Suppressor macrophage (primary cell): ENCODE data around the gene THBS1.
A peak's percentile ranks its signal among the peaks of the same experiment; 100 is the strongest.

ENCODE experiments used
- DNase-seq, 4 experiments: peaks; one replicate each; pipeline ENCODE4 v3.0.0-alpha.2; 2020 to 2022
- total RNA-seq, 17 experiments: gene quantifications; one replicate each; lab custom pipeline; 2026; ENCODE audit warnings: mixed read lengths in 6 of 17, inconsistent platforms in 3 of 17; lab: John Stamatoyannopoulos, UW

The THBS1 gene
- total RNA-seq = 14.9 to 196 (median 31.8) reads per million in 17 experiments

DNA sequence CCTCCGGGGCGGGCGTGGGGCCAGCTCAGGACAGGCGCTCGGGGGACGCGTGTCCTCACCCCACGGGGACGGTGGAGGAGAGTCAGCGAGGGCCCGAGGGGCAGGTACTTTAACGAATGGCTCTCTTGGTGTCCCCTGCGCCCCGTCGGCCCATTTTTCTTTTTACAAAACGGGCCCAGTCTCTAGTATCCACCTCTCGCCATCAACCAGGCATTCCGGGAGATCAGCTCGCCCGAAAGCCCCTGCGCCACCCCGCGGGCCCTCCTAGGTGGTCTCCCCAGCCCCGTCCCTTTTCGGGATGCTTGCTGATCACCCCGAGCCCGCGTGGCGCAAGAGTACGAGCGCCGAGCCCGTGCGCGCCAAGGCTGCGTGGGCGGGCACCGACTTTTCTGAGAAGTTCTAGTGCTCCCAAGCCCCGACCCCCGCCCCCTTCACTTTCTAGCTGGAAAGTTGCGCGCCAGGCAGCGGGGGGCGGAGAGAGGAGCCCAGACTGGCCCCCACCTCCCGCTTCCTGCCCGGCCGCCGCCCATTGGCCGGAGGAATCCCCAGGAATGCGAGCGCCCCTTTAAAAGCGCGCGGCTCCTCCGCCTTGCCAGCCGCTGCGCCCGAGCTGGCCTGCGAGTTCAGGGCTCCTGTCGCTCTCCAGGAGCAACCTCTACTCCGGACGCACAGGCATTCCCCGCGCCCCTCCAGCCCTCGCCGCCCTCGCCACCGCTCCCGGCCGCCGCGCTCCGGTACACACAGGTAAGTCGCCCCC, at the start of gene THBS1:
THBS1 (plus strand) TSS at position 595 of the 757 bp plus-strand sequence. CDS start 779 bp downstream, outside the sequence.
- peak; percentile 67 to 81 (median 72) for DNase-seq

DNA sequence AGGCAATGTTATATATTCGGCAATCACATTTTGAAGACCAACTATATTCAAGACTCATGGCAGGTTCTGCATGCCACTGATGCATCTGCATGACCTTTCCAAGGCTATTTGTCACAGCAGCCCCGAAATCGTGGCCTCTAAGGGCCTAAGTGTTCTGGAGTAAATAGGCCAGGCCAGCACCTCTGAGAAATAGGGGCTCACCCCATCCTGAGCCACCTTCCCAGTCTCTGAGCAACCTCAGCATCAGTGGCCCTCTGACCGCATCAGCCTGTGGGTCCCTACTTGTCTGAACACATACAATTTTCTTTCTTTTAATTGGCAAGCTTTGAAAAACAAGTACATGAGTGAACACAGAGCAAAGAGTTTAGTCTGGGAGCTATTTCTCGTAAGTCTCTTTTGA, 45.9 kb upstream of the THBS1 start:
- DNase-seq = no peak

DNA sequence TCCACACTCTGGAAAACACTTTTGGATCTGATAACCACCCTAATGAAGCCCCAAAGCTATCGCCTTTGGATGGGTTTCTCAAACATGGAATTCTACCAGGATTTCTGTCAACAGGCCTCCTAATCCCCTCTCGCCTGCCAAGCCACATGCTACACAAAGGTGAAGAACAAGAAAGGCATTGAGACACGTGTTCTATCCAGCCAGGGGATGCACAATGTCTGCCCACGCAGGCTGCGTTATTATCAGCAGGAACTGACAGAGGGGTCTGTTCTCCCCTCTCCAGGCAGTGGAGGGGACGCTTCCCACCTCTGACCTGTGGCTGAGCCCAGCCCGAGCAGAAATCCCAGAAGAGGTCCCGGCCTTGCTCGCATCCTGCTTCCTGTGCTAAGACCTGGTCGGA, 45.4 kb upstream of the THBS1 start:
- no peak for DNase-seq

DNA sequence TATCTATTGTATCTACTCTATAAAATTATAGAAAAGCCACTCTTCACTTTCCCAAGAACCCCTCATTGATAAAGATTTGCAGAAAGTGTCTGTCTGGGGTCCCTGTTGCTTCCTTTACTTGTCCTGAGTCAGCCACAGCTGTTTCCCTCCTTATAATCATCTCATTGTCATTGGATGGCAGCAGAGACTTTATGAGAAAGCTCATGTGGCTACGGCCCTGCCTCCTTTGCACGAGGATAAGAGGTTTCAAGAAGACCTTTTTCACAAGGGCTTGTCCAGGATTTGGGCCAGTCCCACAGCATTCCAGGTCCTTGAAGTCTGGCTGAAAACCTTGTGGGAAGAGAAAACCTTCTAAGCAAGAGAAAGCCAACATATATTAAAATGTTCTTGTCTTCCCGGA, 41.9 kb upstream of the THBS1 start:
- no peak for DNase-seq

DNA sequence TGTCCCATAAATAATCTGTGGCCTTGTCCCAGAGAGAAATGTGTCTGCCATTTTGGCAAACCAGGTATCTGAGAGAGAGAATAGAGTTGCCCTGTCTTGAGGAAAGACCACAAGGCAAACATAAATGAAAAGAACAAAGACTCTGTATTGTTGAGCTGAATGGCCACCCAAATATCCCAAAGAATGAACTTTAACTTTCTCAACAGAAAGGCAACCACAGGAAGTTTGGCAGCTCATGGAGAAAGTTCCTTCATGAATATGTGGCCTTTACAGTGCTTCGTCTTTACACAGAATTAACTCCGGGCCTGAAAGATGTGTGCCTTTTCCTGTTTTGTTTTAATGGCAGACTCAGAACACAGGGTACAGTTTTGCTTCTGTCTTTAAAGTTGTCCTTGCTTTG, 41.4 kb upstream of the THBS1 start:
- no peak for DNase-seq

DNA sequence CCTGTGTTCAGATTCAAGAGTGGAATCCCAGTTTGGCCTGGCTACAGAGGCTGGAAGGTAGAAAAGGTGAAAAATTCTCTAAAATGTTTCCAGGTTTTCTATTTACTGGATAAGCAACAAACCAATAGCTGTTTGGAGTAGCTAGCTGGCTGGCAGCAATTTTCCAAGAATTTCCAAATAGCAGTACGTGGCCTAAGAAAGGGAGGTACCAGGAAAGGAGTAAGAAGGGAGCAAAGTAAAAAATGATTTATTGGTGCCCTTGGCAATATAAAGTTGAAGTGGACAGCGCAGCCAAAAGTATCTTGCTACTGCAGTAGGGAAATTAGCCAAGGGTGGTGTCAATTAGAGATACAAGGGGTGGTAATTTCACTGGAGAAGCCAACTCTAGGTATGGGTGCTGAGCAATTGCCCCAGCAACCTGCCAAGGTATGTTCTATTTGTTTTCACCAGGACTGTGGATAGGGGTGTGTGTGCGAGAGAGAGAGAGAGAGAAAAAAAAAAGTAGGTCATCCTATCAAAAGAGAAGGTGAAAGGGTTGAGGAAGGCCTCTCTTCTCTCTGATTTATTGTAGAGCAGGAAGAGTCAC, 40.8 kb upstream of the THBS1 start:
- DNase-seq = no peak

DNA sequence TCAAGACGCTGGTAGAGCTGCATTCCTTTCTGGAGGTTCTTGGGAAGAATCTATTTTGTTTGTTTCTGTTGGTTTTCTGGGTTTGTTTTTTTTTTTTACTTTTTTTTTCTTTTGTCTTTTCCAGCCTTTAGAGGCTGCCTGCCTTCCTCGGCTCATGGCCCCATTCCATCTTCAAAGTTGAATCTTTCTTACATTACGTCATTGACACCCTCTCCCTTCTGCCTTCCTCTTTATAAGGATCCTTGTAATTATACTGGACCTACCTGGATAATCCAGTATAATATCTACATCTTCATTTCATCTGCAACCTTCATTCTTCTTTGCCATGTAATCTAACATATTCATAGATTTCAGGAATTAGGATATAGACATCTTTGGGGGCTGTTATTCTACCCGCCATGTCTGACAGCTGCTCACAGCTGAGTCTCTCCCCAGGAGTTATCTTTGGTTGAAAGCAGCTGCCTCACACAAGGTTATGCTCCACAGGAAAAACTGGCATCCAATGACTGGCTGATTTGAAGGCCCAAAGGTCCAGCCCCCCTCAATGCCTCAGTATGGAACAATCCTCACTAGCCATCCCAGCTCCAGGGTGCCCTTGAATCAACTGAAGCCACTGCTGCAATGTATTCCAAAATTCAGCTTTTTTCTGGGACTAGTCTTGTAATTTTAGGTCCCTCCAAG, 38.4 kb upstream of the THBS1 start:
- no peak for DNase-seq

DNA sequence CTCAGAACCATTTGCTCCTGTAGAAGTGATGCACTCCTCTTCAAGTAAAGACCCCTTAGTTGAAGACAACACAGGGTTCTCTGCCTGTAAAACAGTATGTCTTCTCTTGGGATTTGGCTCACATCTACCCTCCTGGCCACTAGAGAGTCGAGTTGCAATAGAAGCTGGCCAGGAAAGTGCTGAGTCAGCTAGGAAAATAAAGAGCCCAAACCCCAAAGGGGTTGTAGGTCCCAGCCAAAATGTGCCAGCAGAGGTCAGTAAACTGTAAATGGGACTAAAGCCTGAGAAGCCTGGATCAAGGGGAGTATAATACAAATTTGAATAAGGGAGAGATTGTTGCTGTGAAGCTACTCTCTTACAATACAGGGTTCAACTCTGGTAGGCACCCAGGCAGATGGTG, 37.2 kb upstream of the THBS1 start:
- no peak for DNase-seq

DNA sequence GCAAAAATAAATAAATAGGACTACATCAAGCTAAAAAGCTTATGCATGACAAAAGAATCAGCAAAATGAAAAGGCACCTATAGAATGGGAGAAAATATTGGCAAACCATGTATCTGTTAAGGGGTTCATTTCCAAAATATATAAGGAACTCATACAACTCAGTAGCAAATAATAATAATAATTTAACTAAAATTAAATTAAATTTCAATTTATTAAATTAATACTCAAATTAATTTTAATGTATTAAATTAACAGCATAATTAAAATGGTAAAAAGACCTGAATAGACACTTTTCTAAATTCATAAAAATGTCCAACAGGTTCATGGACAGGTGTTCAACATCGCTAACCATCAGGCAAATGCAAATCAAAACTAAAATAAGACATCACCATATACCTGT, 34.0 kb upstream of the THBS1 start:
- no peak for DNase-seq

DNA sequence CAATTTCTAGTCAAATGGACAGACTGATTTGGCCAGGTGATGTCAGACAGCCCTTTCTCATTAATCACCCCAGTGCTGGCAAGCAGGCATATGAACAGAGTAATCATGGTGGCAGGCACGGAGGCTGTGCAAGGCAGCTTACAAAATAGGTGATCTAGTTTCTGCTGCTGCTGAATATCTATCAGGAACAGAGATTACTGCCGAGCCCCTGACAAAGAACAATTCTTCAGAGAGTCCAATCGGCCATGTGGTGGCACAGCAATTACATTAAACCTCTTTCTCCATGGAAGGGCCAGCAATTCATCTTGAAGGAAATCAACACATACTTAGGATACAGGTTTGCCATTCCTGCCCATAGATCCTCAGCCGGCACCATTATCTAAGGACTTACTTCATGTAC, 32.3 kb upstream of the THBS1 start:
- DNase-seq = no peak

DNA sequence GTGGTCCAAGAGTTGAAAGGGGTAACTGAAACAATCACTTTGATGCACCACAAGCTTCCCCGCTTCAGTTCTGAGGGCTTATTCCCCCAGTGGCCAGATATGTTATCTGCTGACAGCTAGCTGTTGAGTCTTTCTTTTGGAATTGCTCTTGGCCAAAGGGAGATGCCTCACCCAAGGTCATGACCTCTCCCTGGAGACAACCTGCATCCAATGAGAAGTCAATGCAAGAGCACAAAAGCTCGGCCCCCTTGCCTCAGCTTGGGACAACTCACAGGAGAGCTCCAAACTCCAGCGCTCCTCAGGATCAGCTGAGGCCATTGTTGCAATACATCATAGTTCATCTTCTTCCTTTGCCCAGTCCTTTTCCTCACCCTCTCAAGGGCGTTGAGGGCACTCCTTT, 31.0 kb upstream of the THBS1 start:
- no peak for DNase-seq

DNA sequence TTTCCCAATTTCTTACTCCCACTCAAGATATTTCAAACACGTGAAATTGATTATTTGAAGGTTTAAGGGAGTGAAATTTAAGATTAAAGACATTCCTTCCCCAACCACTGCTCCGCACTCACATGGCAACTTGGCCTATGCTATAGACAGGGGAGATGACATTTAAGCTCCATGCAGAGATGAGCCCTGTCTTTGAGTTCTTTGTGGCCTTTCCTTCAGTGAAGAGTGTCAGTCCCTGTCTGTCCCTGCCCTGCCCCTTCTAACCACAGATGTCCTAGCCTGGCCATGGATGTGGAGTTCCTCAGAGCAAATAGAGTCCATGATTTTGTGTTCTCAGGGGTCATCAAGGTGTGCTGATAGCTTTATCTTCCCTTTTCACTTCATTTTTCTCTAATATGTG, 29.4 kb upstream of the THBS1 start:
- DNase-seq = no peak

DNA sequence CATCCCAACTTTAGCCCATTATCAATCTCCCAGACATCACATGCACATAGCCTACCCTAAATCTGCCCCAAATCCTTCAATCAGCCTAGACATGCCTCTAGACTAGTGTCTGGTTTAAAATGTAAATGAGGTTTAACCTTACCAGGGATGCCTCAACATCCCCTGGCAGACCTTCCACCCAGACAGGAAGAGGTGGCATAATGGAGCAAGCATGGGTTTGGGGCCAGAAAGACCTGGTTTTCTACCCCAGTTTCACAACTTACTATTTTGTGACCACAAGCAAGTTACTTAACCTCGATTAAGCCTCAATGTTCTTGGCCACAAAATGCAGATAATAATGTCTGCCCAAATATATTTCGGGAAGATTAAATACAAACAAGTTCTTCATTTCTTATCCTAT, 28.3 kb upstream of the THBS1 start:
- DNase-seq = no peak

DNA sequence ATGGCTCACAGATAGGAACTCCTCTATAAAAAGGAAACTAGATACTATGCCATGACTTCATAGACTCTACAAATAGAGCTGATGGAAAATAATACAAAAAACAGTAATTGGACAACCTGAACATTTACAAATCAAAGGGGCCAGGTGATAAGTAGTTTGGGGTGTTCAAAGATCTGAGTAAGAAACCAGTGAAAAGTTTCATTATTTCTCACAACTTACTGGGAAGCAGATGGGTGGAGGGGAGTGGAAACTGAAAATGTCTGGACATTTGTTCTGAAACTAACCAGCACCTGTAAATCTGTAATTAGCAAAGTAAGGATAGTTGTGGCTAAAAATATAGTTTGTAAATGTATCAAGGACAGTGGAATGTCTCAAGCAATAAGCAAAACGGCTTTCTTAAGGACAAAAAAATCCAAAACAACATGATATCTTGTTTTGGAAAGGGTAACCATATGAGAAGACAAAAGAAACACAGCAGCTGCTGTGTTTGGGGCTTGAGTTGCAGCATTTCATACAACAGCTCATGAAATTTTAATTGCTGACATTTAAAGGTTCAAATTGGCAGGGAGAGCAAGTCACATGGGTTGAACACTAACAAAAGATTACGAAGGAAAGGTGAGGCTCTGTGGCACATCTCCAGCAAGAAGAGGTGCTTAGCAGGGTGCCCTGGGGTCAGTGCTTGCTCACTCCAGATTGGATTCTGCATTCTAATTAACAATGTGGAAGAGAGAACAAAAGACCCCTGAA, 26.8 kb upstream of the THBS1 start:
- no peak for DNase-seq

DNA sequence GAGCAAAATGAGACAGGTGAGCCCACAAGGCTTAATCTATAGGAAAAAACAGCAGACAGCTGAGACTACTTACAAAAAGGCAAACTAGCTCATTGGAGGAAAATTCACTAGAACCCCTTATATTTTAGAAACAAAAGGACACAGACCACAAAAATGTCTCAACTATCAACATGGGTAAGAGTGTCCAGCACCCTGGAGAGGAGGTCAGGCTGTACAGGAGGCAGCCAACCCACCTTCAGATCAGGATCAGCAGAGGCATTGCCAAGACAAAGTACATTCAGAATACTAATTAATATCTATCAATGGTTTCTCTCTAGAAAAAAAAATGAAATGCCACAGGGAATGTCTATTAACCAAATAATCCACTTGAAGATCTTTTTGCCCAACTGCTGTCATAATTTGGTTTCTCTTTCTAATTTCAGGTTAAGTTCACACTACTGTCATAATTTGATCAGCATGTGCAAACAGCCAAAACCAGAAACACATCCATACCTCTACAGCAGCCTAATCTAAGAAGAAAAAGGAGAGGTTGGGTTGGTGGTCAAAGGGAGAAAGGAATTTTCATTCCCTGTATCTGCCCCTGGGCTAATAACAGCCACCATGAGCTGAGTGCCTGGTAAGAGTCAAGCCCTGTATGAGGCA, 26.0 kb upstream of the THBS1 start:
- no peak for DNase-seq

DNA sequence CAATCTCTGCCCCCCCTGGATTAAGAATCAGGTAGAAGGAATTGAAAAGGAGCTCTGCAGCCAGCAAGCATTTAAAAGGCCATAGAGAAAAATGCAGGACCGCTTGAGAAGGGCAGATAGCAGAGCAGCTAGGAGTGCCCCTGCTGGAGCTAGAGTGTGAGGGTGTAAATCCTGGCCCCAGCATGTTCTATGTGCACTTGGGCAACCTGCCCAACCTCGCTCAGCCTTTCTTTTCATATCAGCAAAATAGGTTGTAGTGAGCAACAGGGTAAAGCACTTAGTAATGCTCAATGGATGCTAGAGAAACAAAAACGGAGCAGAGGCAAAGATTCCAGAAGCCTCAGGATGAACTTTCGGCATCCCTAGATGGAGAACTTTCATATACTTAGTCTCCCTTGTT, 25.0 kb upstream of the THBS1 start:
- DNase-seq = no peak

DNA sequence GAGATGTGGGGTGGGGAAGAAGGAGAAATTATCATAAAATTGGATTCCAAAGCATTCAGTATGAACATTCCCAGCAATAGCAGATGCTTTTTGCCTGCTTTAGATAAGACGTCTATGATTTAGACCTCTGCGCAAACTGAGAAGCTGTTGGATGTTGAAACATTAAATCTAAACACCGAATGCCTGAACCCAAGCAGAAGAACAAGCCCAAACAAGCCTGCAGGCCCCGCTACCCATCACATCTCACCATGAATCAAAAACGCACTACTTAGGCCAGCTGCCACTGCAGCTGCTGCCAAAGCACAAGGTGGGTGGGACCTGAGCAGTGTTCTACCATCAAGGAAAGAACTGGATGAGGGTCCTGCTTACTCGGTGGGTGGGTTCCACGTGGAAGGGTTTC, 24.4 kb upstream of the THBS1 start:
- DNase-seq = no peak

DNA sequence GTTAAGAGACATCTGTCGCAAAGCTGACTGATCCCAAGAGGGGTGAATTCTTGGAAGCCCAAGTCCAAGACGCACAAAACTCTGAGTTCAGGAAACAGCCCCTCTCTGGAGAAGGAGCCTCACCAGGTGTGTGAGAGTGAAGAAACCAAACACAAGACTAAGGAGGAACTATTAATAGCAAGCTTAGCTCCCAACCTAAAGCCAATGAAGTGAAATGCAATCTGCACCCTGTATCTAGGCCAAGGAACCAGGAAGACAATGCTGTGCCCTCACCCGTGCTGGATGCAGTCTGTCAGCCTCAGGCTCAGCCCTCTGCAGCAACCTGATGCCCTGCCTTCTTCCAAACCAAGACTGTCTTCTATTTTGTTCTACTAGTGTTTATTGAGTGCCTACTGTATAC, 22.5 kb upstream of the THBS1 start:
- no peak for DNase-seq

DNA sequence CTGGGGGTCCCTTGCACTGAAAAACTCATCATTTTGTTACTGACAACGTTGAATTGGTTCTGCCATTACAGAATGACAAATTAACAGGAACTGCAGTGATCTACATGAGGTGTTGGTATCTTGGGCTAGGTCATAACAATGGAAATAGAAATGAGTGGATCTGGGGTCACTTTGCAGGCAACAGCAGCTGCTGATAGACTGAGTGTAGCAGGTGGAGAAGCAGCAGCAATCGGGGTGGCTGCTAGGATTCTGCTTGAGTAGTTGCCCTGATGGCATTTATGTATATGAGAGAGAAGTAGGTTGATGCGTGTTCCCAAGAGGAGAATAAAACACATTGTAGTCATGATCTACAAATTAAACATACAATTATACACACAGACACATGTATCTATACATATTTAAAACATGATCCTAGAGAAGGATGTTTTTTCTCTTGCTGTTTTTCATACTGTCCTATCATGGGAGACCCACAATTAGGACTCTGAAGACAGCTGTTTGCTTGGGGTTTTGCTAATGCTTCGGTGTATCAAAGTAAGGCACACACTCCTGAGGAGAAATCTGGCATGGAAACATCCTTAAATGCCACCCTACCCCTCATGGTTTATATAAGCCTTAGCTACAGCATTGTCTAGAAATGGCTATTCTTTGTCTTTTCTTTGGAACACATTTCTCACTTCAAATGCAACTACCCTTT, 15.8 kb upstream of the THBS1 start:
- no peak for DNase-seq

DNA sequence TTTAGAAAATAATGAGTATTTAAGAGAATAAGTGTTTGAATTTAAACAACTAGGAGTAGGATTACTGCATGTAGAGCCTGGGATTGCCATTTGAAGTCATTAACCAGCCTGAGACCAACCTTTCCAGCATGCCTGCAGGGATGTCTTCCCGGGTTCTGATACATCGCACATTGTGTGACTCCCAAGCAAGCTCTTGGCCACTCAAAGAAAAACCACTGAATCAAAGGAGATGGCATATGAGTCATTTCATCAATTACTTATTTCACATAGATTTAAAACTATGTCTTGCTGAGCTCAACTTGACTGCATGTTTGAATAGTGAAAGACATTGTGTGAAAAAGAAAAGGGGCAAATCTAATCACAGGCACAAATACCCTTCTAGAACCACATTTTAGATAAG, 15.0 kb upstream of the THBS1 start:
- DNase-seq = no peak

DNA sequence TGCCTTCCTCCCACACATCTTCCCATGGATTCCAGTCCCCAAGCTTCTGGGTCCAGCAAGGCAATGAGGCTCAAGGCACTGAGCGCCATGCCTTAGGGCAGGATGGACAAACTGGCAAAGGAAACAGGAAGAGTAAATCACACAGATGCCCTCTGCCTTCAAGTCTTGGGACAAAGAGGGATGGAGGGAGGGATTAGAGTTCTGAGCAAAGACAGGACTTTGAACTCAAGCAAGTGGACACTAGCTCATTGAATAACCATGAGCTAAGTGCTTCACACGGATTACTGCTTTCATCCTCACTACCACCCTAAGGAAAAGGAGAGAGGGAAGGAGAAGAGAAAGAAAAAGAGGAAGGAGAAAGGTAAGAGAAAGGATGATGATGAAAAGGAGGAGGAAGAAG, 7.6 kb upstream of the THBS1 start:
- no peak for DNase-seq

DNA sequence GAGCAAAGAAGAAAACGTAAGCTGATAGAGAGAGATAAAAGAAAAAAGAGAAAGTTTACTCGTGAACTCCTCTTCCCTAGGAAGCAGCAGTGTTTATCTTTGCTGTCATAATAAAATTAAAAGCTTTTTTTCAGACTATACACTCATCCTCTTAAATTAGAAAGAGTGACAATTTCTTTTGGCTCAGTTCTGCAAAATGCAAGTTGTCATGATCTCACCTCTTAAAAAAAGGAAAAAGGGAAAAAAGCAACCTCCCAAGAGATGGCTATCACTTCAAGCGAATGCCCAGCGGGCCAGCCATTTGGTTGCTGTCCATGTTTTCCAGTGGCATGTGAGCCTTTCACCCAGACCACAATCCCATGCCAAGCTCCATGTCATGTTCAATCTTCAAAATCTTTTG, 7.0 kb upstream of the THBS1 start:
- DNase-seq = no peak
